A549 (cell line): ENCODE results near the gene CHRNA10.

Experiments used
- JUNB ChIP-seq: fragments of >200 bp; sonication (Bioruptor Twin); formaldehyde crosslinking; IDR thresholded peaks from 2 replicates; pipeline ENCODE4 v1.6.1; 2016
- POLR2A ChIP-seq: IDR thresholded peaks from 2 replicates; pipeline ENCODE4 v1.6.1; 2012; ENCODE audit warnings: mild to moderate bottlenecking, low read length
- TF ChIP-seq, protein P1 (sequence below): fragments of >200 bp; sonication (Bioruptor Twin); formaldehyde crosslinking; IDR thresholded peaks from 3 replicates; pipeline ENCODE4 v1.5.1; 2016

DNA sequence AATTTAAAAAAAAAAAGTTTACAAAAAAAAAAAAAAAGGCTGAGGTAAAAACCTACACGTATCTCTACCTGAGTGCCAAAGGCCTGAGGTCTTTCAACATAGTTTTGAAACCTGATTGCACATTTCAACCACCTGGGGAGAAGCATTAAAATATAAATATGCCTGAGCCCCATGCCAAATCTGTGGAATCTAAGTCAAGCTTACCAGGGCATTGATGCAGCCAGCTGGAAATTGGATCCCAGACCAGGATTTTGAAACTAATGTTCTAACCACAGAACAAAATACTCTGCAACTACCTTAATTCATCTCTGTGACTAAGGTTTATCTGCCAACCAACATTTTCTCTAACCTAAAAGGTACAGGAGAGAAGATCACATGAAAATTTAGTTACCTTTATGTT is 38.8 kb upstream of the CHRNA10 start:
- TF ChIP-seq POLR2A (no peak), JUNB (no peak)
- TF ChIP-seq, protein P1, sequence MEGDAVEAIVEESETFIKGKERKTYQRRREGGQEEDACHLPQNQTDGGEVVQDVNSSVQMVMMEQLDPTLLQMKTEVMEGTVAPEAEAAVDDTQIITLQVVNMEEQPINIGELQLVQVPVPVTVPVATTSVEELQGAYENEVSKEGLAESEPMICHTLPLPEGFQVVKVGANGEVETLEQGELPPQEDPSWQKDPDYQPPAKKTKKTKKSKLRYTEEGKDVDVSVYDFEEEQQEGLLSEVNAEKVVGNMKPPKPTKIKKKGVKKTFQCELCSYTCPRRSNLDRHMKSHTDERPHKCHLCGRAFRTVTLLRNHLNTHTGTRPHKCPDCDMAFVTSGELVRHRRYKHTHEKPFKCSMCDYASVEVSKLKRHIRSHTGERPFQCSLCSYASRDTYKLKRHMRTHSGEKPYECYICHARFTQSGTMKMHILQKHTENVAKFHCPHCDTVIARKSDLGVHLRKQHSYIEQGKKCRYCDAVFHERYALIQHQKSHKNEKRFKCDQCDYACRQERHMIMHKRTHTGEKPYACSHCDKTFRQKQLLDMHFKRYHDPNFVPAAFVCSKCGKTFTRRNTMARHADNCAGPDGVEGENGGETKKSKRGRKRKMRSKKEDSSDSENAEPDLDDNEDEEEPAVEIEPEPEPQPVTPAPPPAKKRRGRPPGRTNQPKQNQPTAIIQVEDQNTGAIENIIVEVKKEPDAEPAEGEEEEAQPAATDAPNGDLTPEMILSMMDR, result no peak
